GM19238 (cell line): ENCODE results near the gene OR51B4.
"Not testable (repeated sequence)": the region's sequence is repeated elsewhere in the genome, so short reads cannot be mapped to it uniquely, and the experiment has no call there.

Experiments
- DNase-seq: peaks from one replicate; pipeline ENCODE4 v3.0.0; 2011; ENCODE audit warnings: low spot score; ENCODE audit not compliant: insufficient read length

The OR51B4 gene, protein sequence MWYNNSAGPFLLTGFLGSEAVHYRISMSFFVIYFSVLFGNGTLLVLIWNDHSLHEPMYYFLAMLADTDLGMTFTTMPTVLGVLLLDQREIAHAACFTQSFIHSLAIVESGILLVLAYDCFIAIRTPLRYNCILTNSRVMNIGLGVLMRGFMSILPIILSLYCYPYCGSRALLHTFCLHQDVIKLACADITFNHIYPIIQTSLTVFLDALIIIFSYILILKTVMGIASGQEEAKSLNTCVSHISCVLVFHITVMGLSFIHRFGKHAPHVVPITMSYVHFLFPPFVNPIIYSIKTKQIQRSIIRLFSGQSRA

DNA sequence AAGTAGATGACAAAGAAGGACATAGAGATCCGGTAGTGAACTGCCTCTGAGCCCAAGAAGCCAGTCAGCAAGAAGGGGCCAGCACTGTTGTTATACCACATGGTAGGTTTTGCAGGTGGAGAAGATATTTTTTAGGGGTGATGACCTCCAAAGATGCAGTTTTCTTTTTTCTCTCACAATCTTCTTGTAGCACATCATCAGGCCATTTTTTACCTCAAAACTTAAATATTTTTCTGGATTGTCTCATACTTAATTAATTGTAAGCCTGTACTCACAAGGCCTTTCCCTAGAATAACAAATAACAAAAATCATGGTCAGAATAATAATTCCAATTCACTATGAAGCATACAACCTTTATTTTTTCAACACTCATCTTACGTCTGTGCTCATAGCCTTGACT lies at the start of gene OR51B4:
Gene OR51B4, minus strand, starts transcription at position 101 of the 400 bp plus-strand sequence. Its CDS starts 0 bp downstream, at position 101.
- no peak for DNase-seq

DNA sequence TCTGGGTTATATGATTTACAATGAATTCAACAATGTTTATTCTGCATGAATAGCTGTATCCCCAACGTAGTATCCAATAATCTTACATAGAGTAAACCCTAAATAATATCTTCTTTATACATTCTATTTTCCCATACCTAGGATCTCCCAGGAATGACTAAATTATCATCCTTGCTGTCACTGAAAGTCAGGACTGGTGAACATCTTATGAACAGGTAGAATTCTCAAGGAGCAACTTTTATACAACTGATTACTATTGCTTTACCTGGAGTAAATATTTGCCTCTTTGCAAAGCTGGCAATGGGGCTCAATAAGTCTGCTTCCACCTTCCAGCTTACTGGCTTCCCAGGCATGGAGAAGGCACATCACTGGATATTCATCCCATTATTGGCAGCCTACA lies 49.5 kb upstream of the OR51B4 start, which contains the start of gene OR51B6:
Gene OR51B6, plus strand, starts transcription at position 301 of the 400 bp plus-strand sequence. Its CDS starts 0 bp downstream, at position 301.
- DNase-seq: no peak

DNA sequence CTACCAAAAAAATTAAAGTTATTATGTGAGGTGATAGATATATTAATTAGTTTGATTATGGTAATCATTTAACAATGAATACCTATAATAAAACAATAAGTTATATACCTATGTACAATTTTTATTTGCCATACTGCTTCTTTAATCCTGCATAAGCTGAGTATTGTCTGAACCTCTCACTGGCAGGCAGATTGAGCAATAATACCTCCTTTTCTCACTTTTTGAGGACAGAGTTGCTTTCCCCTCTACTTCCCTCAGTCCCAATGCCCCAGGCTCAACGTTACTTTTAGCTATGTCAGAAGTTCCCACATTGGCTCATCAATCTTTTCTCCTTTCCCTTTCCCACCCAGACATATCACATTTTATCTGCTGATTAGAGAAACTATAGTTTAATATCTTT lies 47.8 kb upstream of the OR51B4 start:
- no peak for DNase-seq

DNA sequence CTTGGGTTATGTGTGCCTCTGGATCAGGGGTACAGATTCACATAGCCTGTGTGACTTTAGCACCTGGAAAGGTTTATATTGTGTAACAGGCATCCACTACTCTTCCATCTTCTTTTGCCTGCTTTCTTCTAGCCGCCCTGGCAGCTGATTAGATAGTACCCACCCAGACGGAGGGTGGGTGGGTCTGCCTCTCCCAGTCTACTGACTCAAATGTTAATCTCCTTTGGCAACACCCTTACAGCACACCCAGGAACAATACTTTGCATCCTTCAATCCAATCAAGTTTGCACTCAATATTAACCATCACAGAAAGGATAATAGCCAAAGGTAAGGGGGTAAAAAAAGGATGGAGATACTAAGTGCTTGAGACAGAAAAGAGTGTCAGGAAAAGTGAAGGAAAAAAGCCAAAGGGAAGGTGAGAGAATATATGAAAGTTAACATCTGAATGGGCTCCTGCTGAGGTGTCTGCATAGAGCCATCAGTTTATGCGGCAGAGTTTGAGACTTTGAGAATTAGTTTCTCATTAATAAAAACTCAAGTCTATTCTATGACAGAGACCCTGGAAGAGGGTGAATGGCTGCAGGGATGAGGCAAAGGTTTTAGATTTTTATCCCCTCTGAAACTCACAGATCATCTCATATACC lies 46.9 kb upstream of the OR51B4 start:
- DNase-seq: no peak

DNA sequence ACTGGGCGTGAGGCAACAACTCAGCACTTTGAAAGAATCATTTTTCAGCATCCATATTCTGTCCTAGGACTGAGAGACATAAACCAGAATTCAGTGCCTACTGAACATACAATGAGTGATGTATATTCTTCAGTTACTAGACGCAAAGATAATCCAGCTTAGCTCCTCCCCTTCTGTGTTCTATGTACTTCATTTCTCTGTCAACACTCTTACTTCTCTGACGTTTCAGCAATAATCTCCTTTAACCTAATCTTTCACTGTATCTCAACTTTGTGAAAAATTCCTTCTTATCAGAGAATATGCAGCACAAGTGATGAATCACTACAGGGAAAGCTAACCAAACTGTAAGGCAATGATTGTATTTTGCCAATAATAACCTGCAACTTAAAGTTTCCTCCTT lies 44.1 kb upstream of the OR51B4 start:
- no peak for DNase-seq

DNA sequence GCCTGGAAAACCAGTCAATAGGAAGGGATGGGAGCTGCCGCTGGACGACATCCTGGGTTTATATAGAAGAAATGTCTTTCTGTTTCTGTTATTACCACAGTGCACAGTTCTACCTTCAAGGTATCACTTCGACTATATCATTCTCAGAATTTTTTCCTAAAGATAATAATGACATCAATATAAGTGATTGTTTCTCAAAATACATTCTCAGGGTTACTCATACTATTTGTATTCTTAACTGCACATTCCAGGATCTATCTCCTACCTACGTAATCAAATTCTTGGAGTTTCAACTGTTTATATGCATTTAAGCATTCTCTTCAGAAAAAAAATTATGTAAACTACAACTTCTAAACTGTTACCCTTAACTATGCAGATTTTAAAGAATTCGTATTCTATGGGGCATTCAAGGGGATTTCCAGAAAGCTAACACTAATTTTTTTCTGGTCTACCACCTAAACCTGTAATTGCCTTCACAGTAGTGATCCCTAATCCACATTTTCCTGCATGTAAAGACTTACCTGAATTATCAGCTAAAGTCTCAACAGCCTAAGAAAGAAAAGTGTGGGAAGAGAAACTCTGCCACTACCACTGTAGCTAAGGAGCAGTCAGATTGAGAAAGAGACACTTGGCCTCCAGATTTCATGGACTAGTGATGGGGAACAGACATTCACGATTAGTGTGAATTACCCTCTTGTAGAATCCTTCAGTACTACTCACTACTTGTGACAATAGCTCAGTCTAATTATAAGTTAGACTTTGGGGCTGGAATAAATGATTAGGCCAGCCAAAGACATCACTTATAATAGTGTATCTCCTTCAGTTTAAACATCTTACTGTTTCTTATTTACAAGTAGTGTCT lies 42.0 kb upstream of the OR51B4 start, which contains the start of gene OR51B5:
Gene OR51B5, minus strand, starts transcription at position 51 of the 862 bp plus-strand sequence. Its CDS starts 0 bp downstream, at position 51.
- DNase-seq: no peak

DNA sequence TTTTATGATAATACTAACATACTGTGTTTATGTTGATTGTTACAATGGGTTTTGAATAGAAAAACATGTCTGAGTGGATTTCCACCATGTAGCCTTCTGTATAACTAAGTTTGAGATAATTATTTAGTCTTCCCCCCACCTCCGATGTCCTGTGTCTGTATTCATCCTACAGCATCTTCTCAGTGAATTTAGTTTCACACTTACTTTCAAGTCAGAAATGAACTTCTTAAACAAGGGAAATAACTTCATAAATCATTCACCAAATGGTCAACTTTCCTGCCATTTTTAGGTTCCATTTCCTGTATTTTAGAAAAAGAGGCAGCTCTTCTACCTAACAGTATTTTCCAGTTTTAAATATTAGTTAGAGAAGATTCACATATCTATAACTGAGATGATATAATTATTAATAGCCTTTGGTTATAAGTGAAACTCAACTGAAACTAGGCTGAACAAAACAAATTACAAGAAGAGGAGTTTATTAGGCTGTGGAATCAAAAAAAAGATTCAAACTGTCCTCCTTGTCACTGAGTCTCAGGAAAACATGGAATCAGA lies 38.1 kb upstream of the OR51B4 start:
- DNase-seq: peak; percentile 2

DNA sequence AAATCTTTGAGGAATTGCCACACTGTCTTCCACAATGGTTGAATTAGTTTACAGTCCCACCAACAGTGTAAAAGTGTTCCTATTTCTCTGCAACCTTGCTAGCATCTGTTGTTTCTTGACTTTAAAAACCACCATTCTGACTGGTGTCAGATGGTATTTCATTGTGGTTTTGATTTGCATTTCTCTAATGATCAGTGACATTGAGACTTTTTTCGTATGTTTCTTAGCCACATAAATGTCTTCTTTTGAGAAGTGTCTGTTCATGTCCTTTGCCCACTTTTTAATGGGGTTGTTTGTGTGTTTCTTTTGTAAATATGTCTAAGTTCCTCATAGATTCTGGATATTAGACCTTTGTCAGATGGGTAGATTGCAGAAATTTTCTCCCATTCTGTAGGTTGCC lies 35.5 kb upstream of the OR51B4 start:
- DNase-seq: not testable (repeated sequence)

DNA sequence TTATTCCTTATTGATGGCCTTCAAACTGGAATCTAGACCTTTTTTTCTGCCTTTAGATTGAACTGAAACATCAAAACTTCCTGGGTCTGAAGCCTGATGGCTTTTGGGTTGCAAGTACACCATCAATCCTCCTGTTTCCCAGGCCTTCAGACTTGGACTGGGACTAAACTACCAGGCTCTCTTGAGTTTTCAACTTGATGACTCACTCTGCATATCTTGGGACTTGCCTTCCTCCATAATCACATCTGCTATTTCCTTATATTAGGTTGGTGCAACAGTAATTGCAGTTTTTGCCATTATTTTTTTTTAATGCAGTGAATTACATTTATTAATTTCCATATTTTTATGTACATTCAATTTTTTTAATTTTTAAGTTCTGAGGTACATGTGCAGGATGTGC lies 34.6 kb upstream of the OR51B4 start:
- DNase-seq: no peak

DNA sequence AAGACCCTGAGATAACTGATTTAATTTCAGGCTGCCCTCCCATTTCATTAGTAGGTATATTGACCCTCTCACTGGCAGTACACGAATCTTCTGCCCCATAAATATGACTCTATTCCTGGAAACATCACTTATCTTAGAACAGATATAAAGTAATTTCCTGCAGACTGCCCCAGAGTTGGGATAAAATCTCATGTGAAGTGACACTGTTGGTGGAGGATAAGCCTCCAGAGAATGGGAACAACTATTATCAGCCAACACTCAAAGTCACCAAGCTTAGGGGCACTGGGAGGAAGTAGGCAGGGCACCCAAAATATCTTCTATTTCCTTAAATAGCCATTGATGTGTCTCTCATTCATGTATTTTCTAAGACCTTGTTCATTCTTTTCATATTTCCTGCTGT lies 33.4 kb upstream of the OR51B4 start:
- DNase-seq: no peak

DNA sequence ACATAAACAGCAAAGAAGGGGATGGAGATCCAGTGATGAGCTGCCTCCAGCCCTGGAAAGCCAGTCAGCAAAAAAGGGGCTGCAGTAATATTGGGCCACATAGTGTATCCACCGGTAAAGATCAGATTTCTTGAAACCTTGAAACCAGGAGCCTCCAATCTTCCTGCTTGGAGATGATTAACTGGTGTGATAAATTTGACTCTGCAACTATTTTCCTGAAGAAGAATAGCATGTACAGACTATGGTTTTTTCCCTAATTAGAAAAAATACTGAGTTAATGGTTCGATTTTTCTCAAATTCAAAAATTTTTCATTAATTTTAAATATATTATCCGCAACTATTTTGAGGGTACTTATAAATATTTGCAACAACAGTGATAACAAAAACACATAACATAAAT lies 22.5 kb upstream of the OR51B4 start, which contains the start of gene OR51B2:
Gene OR51B2, minus strand, starts transcription at position 101 of the 400 bp plus-strand sequence. Its CDS starts 0 bp downstream, at position 101.
- no peak for DNase-seq

DNA sequence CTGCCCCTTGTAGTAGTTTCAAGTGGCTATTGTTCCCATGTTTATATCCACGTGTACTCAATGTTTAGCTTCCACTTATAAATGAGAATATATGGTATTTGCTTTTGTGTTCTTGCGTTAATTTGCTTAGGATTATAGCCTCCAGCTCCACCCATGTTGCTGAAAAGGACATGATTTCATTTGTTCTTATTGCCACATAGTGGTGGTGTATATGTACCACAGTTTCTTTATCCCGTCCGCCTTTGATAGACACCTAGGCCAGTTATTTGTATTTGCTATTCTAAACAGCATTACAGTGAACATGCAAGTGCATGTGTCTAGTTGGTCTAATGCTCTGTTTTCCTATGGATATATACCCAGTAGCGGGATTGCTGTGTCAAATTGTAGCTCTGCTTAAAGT lies 15.5 kb upstream of the OR51B4 start:
- no peak for DNase-seq

DNA sequence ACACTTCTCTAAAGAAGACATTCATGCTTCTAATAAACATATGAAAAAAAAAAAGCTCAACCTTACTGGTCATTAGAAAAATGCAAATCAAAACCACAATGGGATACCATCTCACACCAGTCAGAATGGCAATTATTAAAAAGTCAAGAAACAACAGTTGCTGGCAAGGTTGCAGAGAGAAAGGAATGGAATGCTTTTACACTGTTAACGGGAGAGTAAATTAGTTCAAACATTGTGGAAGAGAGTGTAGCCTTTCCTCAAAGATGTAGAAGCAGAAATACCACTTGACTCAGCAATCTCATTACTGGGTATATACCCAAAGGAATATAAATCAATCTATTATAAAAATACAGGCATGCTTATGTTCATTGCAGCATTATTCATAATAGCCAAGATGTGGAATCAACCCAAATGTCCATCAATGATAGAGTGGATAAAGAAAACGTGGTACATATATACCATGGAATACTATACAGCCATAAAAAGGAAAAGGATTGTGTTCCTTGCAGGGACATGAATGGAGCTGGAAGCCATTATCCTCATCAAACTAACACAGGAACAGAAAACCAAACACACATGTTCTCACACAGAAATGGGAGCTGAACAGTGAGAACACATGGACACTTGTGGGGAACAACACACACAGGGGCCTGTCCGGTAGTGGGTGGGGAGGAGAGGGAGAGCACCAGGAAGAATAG lies 11.7 kb upstream of the OR51B4 start:
- not testable (repeated sequence) for DNase-seq

DNA sequence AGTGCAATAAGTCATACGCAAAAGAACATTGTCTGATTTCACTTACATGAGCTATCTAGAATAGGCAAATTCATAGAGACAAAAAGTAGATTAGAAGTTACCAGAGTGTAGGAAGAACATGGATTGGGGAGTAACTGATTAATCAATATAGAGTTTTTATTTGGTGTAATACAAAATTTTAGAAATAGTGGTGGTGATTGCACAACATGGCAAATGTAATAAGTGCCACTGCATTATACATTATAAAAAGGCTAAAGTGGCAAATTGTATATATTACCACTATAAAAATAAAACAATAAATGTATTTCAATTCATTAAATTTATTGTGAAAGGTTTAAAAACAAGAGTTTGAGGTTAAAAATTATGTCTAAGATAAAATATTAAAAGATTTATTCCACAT lies 8.7 kb upstream of the OR51B4 start:
- no peak for DNase-seq

DNA sequence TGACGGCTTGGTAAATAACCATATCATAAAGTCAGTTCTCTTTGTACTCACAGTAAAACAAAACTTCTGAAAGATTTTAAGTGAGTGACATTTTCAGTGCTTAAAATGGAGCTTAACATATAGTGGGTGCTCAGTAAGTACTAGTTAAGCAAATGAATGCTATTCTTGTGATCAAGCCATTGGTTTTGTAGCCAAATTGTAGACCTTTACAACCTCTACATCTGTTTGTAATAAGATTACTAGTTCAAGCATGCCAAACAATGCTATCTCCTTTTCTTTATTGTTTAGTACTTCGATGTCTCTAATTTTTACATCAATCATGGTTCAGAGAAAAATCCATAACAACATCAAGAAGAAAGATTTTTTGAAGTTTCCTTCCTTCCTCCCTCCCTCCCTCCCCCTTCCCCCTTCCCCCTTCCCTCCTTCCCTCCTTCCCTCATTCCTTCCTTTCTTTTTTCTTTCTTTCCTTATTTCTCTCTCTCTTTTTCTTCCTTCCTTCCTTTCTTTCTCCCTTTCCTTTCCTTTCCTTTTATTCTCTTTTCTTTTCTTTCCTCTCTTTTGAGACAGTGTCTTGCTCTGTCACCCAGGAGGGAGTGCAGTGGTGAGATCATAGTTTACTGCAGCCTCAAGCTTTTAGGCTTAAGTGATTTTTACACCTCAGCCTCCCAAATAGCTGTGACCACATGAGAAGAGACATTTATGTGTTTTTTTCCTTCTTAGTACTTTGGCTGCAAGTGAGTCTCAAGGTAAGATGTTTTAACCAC lies 5.7 kb upstream of the OR51B4 start:
- no peak for DNase-seq

DNA sequence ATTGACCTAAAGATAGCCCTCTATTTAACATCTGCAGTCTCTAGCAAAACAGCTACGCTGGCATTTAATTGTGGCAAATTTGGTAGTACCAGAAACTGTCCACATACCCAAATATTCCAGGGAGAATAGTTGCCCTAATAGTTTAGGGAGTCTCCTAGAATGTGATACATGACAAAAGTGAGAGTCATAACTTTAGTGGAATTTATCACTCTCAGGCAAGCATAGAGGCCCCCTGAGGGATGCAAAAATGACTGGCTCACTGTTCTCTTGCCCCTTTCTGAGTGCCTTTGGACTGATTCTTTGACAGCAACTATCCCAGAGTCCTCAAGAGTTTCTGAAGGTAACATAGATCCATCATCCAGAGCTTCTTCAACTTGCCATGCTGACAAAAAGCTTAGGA lies 2.3 kb upstream of the OR51B4 start:
- DNase-seq: no peak

DNA sequence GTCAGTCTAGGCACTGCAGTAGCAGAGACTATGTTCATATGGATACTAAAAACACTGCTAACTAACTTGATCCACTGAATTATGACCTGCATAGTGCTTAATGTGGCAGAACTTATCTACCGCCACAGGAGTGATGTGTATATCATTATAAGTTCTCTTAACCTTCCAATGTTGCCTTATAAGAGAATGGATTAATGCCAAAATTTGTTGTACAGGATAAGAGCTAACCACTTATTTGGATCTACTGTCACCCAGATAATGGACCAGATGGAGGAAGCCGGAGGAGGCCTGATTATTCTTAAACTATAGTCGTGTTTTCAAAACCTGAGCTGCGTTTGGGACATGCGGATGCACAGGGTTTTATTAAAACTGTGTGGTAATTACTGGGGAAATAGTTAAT lies 1.9 kb upstream of the OR51B4 start:
- DNase-seq: no peak

DNA sequence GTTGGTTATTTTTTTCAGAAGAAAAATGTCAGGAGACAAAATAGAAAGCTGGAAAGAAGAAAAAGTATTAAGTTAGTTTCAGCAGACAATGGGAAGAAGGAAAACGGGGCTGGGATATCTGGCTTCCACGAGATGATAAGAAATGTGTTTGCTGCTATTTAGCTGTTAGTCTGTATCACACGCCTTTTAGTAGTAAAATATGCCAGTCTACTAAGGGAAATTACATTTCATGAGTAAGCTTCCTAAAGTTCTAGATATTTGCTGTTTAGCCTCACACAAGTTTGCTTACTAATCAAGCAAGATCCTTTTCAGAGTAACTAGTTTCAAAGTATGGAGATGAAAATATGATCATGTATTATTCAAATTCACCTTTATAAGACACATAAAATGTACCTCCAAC lies 1.5 kb downstream of the OR51B4 start:
- no peak for DNase-seq

DNA sequence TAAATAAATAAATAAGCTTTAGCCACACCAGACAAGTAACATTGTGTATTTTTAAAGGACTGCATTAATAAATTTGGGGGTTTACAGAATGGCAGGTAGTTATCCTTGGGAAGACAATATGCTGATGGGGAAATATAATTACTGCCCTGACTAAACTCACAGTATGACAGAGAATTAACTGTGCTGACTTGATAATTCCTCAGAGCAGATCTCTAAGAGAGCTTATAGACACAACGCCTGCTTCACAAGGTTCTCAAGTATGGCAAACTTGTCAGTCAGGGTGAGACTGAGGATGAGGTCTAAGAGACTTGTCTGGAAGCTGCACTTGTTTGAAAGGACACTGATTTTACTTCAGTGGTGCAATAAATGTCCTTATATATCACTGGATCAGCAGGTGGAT lies 3.3 kb downstream of the OR51B4 start:
- DNase-seq: no peak

DNA sequence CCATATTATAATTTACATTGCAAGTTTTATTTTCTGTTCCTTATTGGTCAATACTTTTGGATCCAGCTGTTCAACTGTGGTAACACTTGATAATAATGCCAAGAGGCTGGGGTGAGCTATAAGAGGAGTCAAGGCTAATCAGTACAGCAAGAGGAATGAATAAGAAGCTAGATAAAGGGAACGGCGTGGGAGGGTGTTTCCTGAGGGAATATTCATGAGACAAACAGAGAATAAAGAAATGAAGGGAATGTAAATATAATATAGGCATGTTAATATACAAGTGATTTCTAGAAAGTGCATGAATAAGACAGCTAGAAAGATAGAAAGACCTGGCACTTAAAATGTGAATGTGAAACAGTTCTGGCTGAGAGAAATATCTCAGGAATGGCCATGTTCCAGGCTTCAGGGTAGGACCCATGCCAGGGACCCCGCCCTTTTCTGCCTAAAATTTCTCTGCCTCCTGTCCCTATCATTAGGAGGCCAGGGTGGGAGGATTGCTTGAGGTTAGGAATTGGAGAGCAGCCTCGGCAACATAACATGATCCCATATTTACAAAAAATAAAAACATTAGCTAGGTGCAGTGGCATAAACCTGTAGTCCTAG lies 3.9 kb downstream of the OR51B4 start:
- DNase-seq: no peak
